KMS-11 (cell line): ENCODE data around the gene TSPEAR.

Experiments used
- H2AFZ ChIP-seq: fragments of 200-600 bp; sonication (generic); 2 replicates; pipeline ENCODE4 v1.6.1; 2016; ENCODE audit warnings: antibody characterized with exemption, mixed run types, low read depth
- H3K27ac ChIP-seq: fragments of 200-600 bp; sonication (generic); 2 replicates; pipeline ENCODE4 v1.6.1; 2016; ENCODE audit warnings: mild to moderate bottlenecking, mixed run types
- H3K27me3 ChIP-seq: fragments of 200-600 bp; sonication (generic); 2 replicates; pipeline ENCODE4 v1.6.1; 2017; ENCODE audit warnings: mild to moderate bottlenecking, low read depth, mixed run types, moderate library complexity; ENCODE audit not compliant: insufficient read depth
- H3K36me3 ChIP-seq: fragments of 200-600 bp; sonication (generic); 2 replicates; pipeline ENCODE4 v1.6.1; 2017; ENCODE audit warnings: mild to moderate bottlenecking, mixed run types; ENCODE audit not compliant: insufficient read depth
- H3K4me1 ChIP-seq: fragments of 200-600 bp; sonication (generic); 2 replicates; pipeline ENCODE4 v1.6.1; 2016; ENCODE audit warnings: mild to moderate bottlenecking, low read depth, mixed run types; ENCODE audit not compliant: poor library complexity, severe bottlenecking
- H3K4me2 ChIP-seq: fragments of 200-600 bp; sonication (generic); 2 replicates; pipeline ENCODE4 v1.7.0; 2016; ENCODE audit warnings: mild to moderate bottlenecking, mixed run types
- H3K4me3 ChIP-seq: fragments of 200-600 bp; sonication (generic); IDR thresholded peaks from 2 replicates; pipeline ENCODE4 v1.6.1; 2017; ENCODE audit warnings: low read depth, low read length, mixed read lengths; ENCODE audit not compliant: insufficient read depth
- H3K79me2 ChIP-seq: fragments of 200-600 bp; sonication (generic); 2 replicates; pipeline ENCODE4 v1.6.1; 2016; ENCODE audit warnings: low read depth, mixed run types; ENCODE audit not compliant: insufficient read depth
- H3K9ac ChIP-seq: fragments of 200-600 bp; sonication (generic); 2 replicates; pipeline ENCODE4 v1.6.1; 2016; ENCODE audit warnings: mild to moderate bottlenecking, mixed run types
- H4K20me1 ChIP-seq: fragments of 200-600 bp; sonication (generic); 2 replicates; pipeline ENCODE4 v1.6.1; 2016; ENCODE audit warnings: mild to moderate bottlenecking, mixed run types; ENCODE audit not compliant: insufficient read depth
- CTCF ChIP-seq: fragments of 200-600 bp; sonication (generic); conservative IDR thresholded peaks from 2 replicates; pipeline ENCODE4 v1.6.1; 2017; ENCODE audit warnings: low read depth, mild to moderate bottlenecking, antibody characterized with exemption, low read length, moderate library complexity, mixed read lengths

TSPEAR gene

GRCh38 chr21:44734841-44735240, 23.5 kb upstream of the TSPEAR start:
- H3K79me2 ChIP-seq, result no peaks in the 10 kb centered on the region
- H4K20me1 ChIP-seq, result no peaks in the 10 kb centered on the region
- no peak overlapping the region for H3K4me2 ChIP-seq
- H3K9ac ChIP-seq, result no peak overlapping the region
- H3K4me3 ChIP-seq, result no peak overlapping the region
- H3K36me3 ChIP-seq, result no peaks in the 10 kb centered on the region
- peaks cover 73% of the 10 kb centered on the region for H3K27me3 ChIP-seq
- H2AFZ ChIP-seq, result no peak overlapping the region
- TF ChIP-seq CTCF, result no peak
- H3K27ac ChIP-seq, result no peak overlapping the region
- H3K4me1 ChIP-seq, result no peaks in the 10 kb centered on the region

GRCh38 chr21:44734026-44734745, 22.8 kb upstream of the TSPEAR start:
- Histone ChIP-seq H3K79me2 (no peaks in the 10 kb centered on the region), H3K4me3 (no peak overlapping the region), H2AFZ (no peak overlapping the region), H4K20me1 (no peaks in the 10 kb centered on the region), H3K9ac (no peak overlapping the region), H3K4me2 (no peak overlapping the region), H3K36me3 (no peaks in the 10 kb centered on the region), H3K4me1 (no peaks in the 10 kb centered on the region), H3K27ac (no peak overlapping the region), H3K27me3 (peaks cover 73% of the 10 kb centered on the region)
- TF ChIP-seq CTCF, result no peak

GRCh38 chr21:44732956-44733355, 21.6 kb upstream of the TSPEAR start:
- Histone ChIP-seq H2AFZ (no peak overlapping the region), H3K4me1 (no peaks in the 10 kb centered on the region), H4K20me1 (no peaks in the 10 kb centered on the region), H3K4me2 (no peak overlapping the region), H3K79me2 (no peaks in the 10 kb centered on the region), H3K27ac (no peak overlapping the region), H3K4me3 (no peak overlapping the region), H3K9ac (no peak overlapping the region), H3K36me3 (no peaks in the 10 kb centered on the region), H3K27me3 (peaks cover 78% of the 10 kb centered on the region)
- TF ChIP-seq CTCF, result no peak

GRCh38 chr21:44732263-44732662, 20.9 kb upstream of the TSPEAR start:
- Histone ChIP-seq H4K20me1 (no peaks in the 10 kb centered on the region), H3K79me2 (no peaks in the 10 kb centered on the region), H3K4me1 (no peaks in the 10 kb centered on the region), H3K4me2 (no peak overlapping the region), H3K4me3 (no peak overlapping the region), H3K27me3 (peaks cover 79% of the 10 kb centered on the region), H2AFZ (no peak overlapping the region), H3K36me3 (no peaks in the 10 kb centered on the region), H3K27ac (no peak overlapping the region), H3K9ac (no peak overlapping the region)
- no peak for TF ChIP-seq CTCF
